ENCODE data around the gene METRN.

GRCh38 chr16:723695-724094, 8.8 kb downstream of the METRN start:
- TF ChIP-seq CREB5 (CRISPR knock-in tag; IDR thresholded peaks at IDR 0.05; ENCODE audit: low read depth), result no peak
- TF ChIP-seq ARNTL (CRISPR knock-in tag; IDR thresholded peaks at IDR 0.05; ENCODE audit: borderline replicate concordance, low read depth), result no peak
- no peak for TF ChIP-seq POU6F1 (CRISPR knock-in tag; IDR thresholded peaks at IDR 0.05; ENCODE audit: borderline replicate concordance, low read depth)
- TF ChIP-seq ZNF565 (CRISPR knock-in tag; conservative IDR thresholded peaks at IDR 0.05; ENCODE audit: low read depth), result no peak
- no peak for TF ChIP-seq ZC3H10 (CRISPR knock-in tag; IDR thresholded peaks at IDR 0.05)
